H1 (cell line): ENCODE data around the gene FBN2. TPM values are rescaled to one million over a fixed set of nuclear protein-coding genes. Genes with fewer than 3 reads are reported as not detected.

Experiments used
- CTCF ChIA-PET: fragments of 300-600 bp; sonication (Branson Sonifier 250); formaldehyde crosslinking; loops from one replicate; lab custom pipeline; 2021; ENCODE audit not compliant: partially characterized antibody; lab: Charles Lee
- POLR2A ChIA-PET: fragments of 300-600 bp; sonication (Branson Sonifier 250); formaldehyde crosslinking; loops from one replicate; lab custom pipeline; 2021; ENCODE audit warnings: inconsistent platforms; ENCODE audit not compliant: partially characterized antibody; lab: Charles Lee
- DNase-seq, 2 experiments: peaks; one replicate each; pipeline versions ENCODE4 v3.0.0 to v3.0.0-alpha.2; 2010 to 2022; ENCODE audit warnings: low spot score in 2 of 2, low read depth in 1 of 2, mixed read lengths in 1 of 2
- FAIRE-seq: peaks from 2 replicates; lab custom pipeline; 2011; peaks lifted over from hg19 to GRCh38; lab: Jason Lieb, UNC
- H2AFZ ChIP-seq: 2 replicates; pipeline ENCODE4 v1.8.1; 2012; ENCODE audit warnings: low read length, inconsistent platforms
- H2AK5ac ChIP-seq: 2 replicates; pipeline ENCODE4 v1.6.1; 2013; ENCODE audit warnings: low read depth, low read length
- H2BK120ac ChIP-seq: replicated peaks from 2 replicates; pipeline ENCODE3; 2013; ENCODE audit warnings: low read depth, low read length, inconsistent platforms
- H2BK12ac ChIP-seq: 2 replicates; pipeline ENCODE4 v1.6.1; 2013; ENCODE audit warnings: low read depth, low read length
- H2BK15ac ChIP-seq: 2 replicates; pipeline ENCODE4 v1.6.1; 2013; ENCODE audit warnings: low read length
- H2BK20ac ChIP-seq: 2 replicates; pipeline ENCODE4 v1.6.1; 2013; ENCODE audit warnings: low read length
- H2BK5ac ChIP-seq: 2 replicates; pipeline ENCODE4 v1.6.1; 2013; ENCODE audit warnings: low read depth, low read length
- H3K14ac ChIP-seq: 2 replicates; pipeline ENCODE4 v1.6.1; 2013; ENCODE audit warnings: inconsistent platforms; ENCODE audit not compliant: insufficient read length
- H3K18ac ChIP-seq: 2 replicates; pipeline ENCODE4 v1.6.1; 2013; ENCODE audit warnings: low read length; ENCODE audit errors: extremely low read depth
- H3K23ac ChIP-seq: 2 replicates; pipeline ENCODE4 v1.6.1; 2013; ENCODE audit warnings: inconsistent platforms; ENCODE audit not compliant: insufficient read length
- H3K23me2 ChIP-seq: 2 replicates; pipeline ENCODE4 v1.6.1; 2013; ENCODE audit warnings: low read depth, low read length
- H3K27ac ChIP-seq: 2 replicates; pipeline ENCODE4 v1.6.1; 2011; ENCODE audit warnings: low read depth, low read length, inconsistent platforms
- H3K27me3 ChIP-seq, 4 experiments: replicated peaks in 1 of 4; 1 replicate in 1 of 4; 2 replicates in 3 of 4; pipeline versions ENCODE4 v1.6.1 to v1.8.1; 2011 to 2013; ENCODE audit warnings: low read length in 3 of 4, mild to moderate bottlenecking in 3 of 4, inconsistent platforms in 2 of 4, mixed read lengths in 2 of 4, moderate library complexity in 1 of 4; ENCODE audit not compliant: control insufficient read depth in 3 of 4, insufficient read depth in 3 of 4; ENCODE audit errors: extremely low read depth in 1 of 4
- H3K36me3 ChIP-seq, 4 experiments: 2 replicates each; pipeline versions ENCODE4 v1.6.1 to v1.8.1; 2011 to 2013; ENCODE audit warnings: mild to moderate bottlenecking in 4 of 4, low read length in 3 of 4, moderate library complexity in 2 of 4, control low read depth in 1 of 4, inconsistent platforms in 1 of 4; ENCODE audit not compliant: insufficient read depth in 4 of 4, control insufficient read depth in 2 of 4
- H3K4ac ChIP-seq: replicated peaks from 2 replicates; pipeline ENCODE3; 2013; ENCODE audit warnings: low read length, low read depth, mixed read lengths, inconsistent platforms; ENCODE audit not compliant: insufficient read length
- H3K4me1 ChIP-seq, 4 experiments: replicated peaks in 1 of 4; 1 replicate in 1 of 4; 2 replicates in 3 of 4; pipeline versions ENCODE4 v1.6.1 to v1.8.1; 2011 to 2013; ENCODE audit warnings: low read length in 3 of 4, inconsistent platforms in 2 of 4, mixed read lengths in 1 of 4; ENCODE audit not compliant: insufficient read depth in 4 of 4, control insufficient read depth in 3 of 4
- H3K4me2 ChIP-seq, 2 experiments: 2 replicates each; pipeline versions ENCODE4 v1.6.1 to v1.8.1; 2011 to 2013; ENCODE audit warnings: low read depth in 2 of 2, low read length in 2 of 2, control low read depth in 1 of 2, inconsistent platforms in 1 of 2, mild to moderate bottlenecking in 1 of 2; ENCODE audit not compliant: insufficient read depth in 1 of 2
- H3K4me3 ChIP-seq, 4 experiments: fragments of 200-600, 300-600 bp in 1 of 4; sonication (generic), shearing (Covaris generic), sonication (Bioruptor Twin) in 1 of 4; 2 replicates each; pipeline versions ENCODE4 v1.5.1 to v1.8.1; 2011 to 2016; ENCODE audit warnings: low read length in 4 of 4, low read depth in 3 of 4, control low read depth in 2 of 4, inconsistent platforms in 2 of 4, mild to moderate bottlenecking in 2 of 4, mixed read lengths in 1 of 4, moderate library complexity in 1 of 4; ENCODE audit not compliant: insufficient read depth in 2 of 4; ENCODE audit errors: extremely low read depth in 1 of 4
- H3K56ac ChIP-seq: replicated peaks from 2 replicates; pipeline ENCODE3; 2013; ENCODE audit warnings: low read depth, mild to moderate bottlenecking, mixed read lengths, low read length, inconsistent platforms; ENCODE audit not compliant: insufficient read length
- H3K79me1 ChIP-seq: 2 replicates; pipeline ENCODE4 v1.6.1; 2013; ENCODE audit warnings: low read depth, low read length, control low read depth
- H3K79me2 ChIP-seq, 2 experiments: 2 replicates each; pipeline versions ENCODE4 v1.6.1 to v1.8.1; 2012 to 2013; ENCODE audit warnings: low read length in 2 of 2, mild to moderate bottlenecking in 2 of 2, inconsistent platforms in 1 of 2; ENCODE audit not compliant: insufficient read depth in 2 of 2, control insufficient read depth in 1 of 2
- H3K9ac ChIP-seq, 4 experiments: replicated peaks in 1 of 4; 1 replicate in 1 of 4; 2 replicates in 3 of 4; pipeline versions ENCODE4 v1.6.1 to v1.8.1; 2011 to 2013; ENCODE audit warnings: low read depth in 3 of 4, low read length in 3 of 4, control low read depth in 2 of 4, mild to moderate bottlenecking in 2 of 4, moderate library complexity in 2 of 4, inconsistent platforms in 1 of 4; ENCODE audit errors: extremely low read depth in 1 of 4
- H3K9me3 ChIP-seq, 2 experiments: 2 replicates each; pipeline versions ENCODE4 v1.6.1 to v1.8.1; 2012 to 2013; ENCODE audit warnings: mild to moderate bottlenecking in 2 of 2, moderate library complexity in 2 of 2, control low read depth in 1 of 2, inconsistent platforms in 1 of 2, low read depth in 1 of 2, low read length in 1 of 2, mixed read lengths in 1 of 2; ENCODE audit not compliant: insufficient read depth in 2 of 2
- H4K20me1 ChIP-seq, 2 experiments: replicated peaks in 1 of 2; 2 replicates each; pipeline versions ENCODE3 to v1.8.1; 2011 to 2013; ENCODE audit warnings: inconsistent platforms in 2 of 2, low read length in 2 of 2, mild to moderate bottlenecking in 1 of 2; ENCODE audit not compliant: insufficient read depth in 2 of 2, control insufficient read depth in 1 of 2
- H4K5ac ChIP-seq: 2 replicates; pipeline ENCODE4 v1.6.1; 2013; ENCODE audit warnings: low read length, low read depth, mixed read lengths, inconsistent platforms; ENCODE audit not compliant: insufficient read length
- H4K8ac ChIP-seq: 2 replicates; pipeline ENCODE4 v1.8.0; 2013; ENCODE audit warnings: mild to moderate bottlenecking, moderate library complexity, low read length, inconsistent platforms; ENCODE audit not compliant: insufficient read depth; ENCODE audit errors: extremely low read depth
- H4K91ac ChIP-seq: replicated peaks from 2 replicates; pipeline ENCODE3; 2013; ENCODE audit warnings: low read length, mixed read lengths, inconsistent platforms; ENCODE audit not compliant: insufficient read length
- CTBP2 ChIP-seq: IDR thresholded peaks from 2 replicates; pipeline ENCODE4 v1.7.0; 2011; ENCODE audit warnings: borderline replicate concordance, mild to moderate bottlenecking, moderate library complexity, mixed read lengths, low read length; ENCODE audit not compliant: insufficient read depth, insufficient read length
- EGR1 ChIP-seq: IDR thresholded peaks from 2 replicates; pipeline ENCODE4 v1.6.1; 2011; ENCODE audit warnings: low read depth, low read length, borderline replicate concordance
- whole genome bisulfite sequencing, 2 experiments: shearing (Covaris generic) in 1 of 2; methylation state at CpG; one replicate each; pipeline versions ENCODE4 v1.1.6 to v1.1.7; 2013 to 2015; ENCODE audit warnings: low lambda C conversion rate in 2 of 2, mixed read lengths in 2 of 2, inconsistent platforms in 1 of 2, low coverage in 1 of 2, missing lambda C conversion rate in 1 of 2; ENCODE audit not compliant: insufficient replicate concordance in 2 of 2, insufficient coverage in 1 of 2, insufficient read length in 1 of 2; ENCODE audit errors: extremely low coverage in 1 of 2, missing lambda C conversion rate in 1 of 2; 5-methylcytosine and 5-hydroxymethylcytosine counted together
- polyA plus RNA-seq, 7 experiments: library from polyadenylated mRNA; depleted of rRNA in 3 of 7; stranded (reverse) in 5 of 7; unstranded in 2 of 7; fragments of >200 nt in 5 of 7; fragments of 200-250 nt in 2 of 7; gene quantifications; 1 replicate in 5 of 7; 2 replicates in 1 of 7; 4 replicates in 1 of 7; pipeline versions ENCODE4 v1.2.1 to v1.2.3, GENCODE V29; 2011 to 2013; ENCODE audit warnings: missing spikeins in 2 of 7, mixed read lengths in 2 of 7
- total RNA-seq: library from RNA; stranded (reverse); fragmentation: NEBNext Ultra II Directional; extraction: Animal tissue kit (Norgen Biotek cat#: 25700); gene quantifications from 2 replicates; pipeline ENCODE4 v1.2.1, GENCODE V29; 2021

The FBN2 gene
- total and polyA plus RNA-seq, 2 of the 8 experiments (the other 6 are each of a cell fraction or from before 2014, with no cell fraction given) = 14.1 to 16.3 TPM

GRCh38 chr5:128586848-128587247 lies 48.8 kb upstream of the FBN2 start:
- no peak overlapping the region for H2AK5ac ChIP-seq
- no peak overlapping the region for H3K14ac ChIP-seq
- no peak for FAIRE-seq
- WGBS, 2 experiments = 96% methylated on average over 1 of the region's 1 CpG; no CpG with 5 or more reads in 1 of the 2 experiments
- no peak overlapping the region for H3K4me3 ChIP-seq
- no peaks in the 10 kb centered on the region for H3K9me3 ChIP-seq
- TF ChIP-seq EGR1 (no peak), CTBP2 (no peak)
- no peak overlapping the region for H2BK5ac ChIP-seq
- CTCF ChIA-PET = no interaction called here
- no peaks in the 10 kb centered on the region for H3K79me2 ChIP-seq
- H4K8ac ChIP-seq = no peak overlapping the region
- H3K36me3 ChIP-seq = no peaks in the 10 kb centered on the region
- H3K56ac ChIP-seq = no peak overlapping the region
- no peak overlapping the region for H2BK12ac ChIP-seq
- no peak overlapping the region for H2BK20ac ChIP-seq
- H2BK120ac ChIP-seq = no peak overlapping the region
- H3K4ac ChIP-seq = no peak overlapping the region
- no peak for DNase-seq
- H3K79me1 ChIP-seq = no peaks in the 10 kb centered on the region
- H3K4me1 ChIP-seq = no peaks in the 10 kb centered on the region
- no peak overlapping the region for H2BK15ac ChIP-seq
- no peak overlapping the region for H3K23ac ChIP-seq
- H4K5ac ChIP-seq = no peak overlapping the region
- no peak overlapping the region for H3K27ac ChIP-seq
- no peak overlapping the region for H3K9ac ChIP-seq
- no peaks in the 10 kb centered on the region for H4K20me1 ChIP-seq
- no peaks in the 10 kb centered on the region for H3K27me3 ChIP-seq
- no peak overlapping the region for H3K4me2 ChIP-seq
- H2AFZ ChIP-seq = no peak overlapping the region
- H4K91ac ChIP-seq = no peak overlapping the region
- no peak overlapping the region for H3K18ac ChIP-seq
- no peaks in the 10 kb centered on the region; the same call in 1 of the 2 replicates for H3K23me2 ChIP-seq
- POLR2A ChIA-PET = no interaction called here
